Activated T-helper 2 cell treated with anti-CD3 and anti-CD28 coated beads, Interferon-gamma antibody, Interleukin-2, Interleukin-4, amounts not matched to agents 10 μg/mL and 5 μg/mL and 100 μg/mL, durations not matched to agents 14 hours and 24 hours and 36 hours (primary cell): Measurements from ENCODE around the gene SLC2A2. TPM values are rescaled to one million over a fixed set of nuclear protein-coding genes. Genes with fewer than 3 reads are reported as not detected.

Experiments
- DNase-seq: peaks from one replicate; pipeline ENCODE4 v3.0.0; 2021; ENCODE audit warnings: low spot score
- H3K27ac Mint-ChIP-seq: one replicate; pipeline ENCODE4 v1.8.0; 2021; ENCODE audit warnings: mixed read lengths
- H3K27me3 Mint-ChIP-seq: one replicate; pipeline ENCODE4 v1.8.0; 2021; ENCODE audit warnings: low read depth, mixed read lengths
- H3K36me3 Mint-ChIP-seq: one replicate; pipeline ENCODE4 v1.8.0; 2021; ENCODE audit warnings: low read depth, mixed read lengths
- H3K4me1 Mint-ChIP-seq: one replicate; pipeline ENCODE4 v1.8.0; 2021; ENCODE audit warnings: low read depth, mixed read lengths
- H3K4me3 Mint-ChIP-seq: one replicate; pipeline ENCODE4 v1.8.0; 2021; ENCODE audit warnings: low read depth, mild to moderate bottlenecking, moderate library complexity, mixed read lengths
- H3K9me3 Mint-ChIP-seq: one replicate; pipeline ENCODE4 v1.8.0; 2021; ENCODE audit warnings: mixed read lengths
- intact Hi-C: fragments of 100-400 bp; cut with micrococcal nuclease; formaldehyde crosslinking; loops from one replicate; pipeline ENCODE4 v1.15.1; 2023
- total RNA-seq: library from RNA; stranded (reverse); gene quantifications from 2 replicates; pipeline ENCODE4 v1.2.3, GENCODE V29; 2022

Gene SLC2A2
- total RNA-seq, 1 donor from 2014 or later, result not detected

DNA sequence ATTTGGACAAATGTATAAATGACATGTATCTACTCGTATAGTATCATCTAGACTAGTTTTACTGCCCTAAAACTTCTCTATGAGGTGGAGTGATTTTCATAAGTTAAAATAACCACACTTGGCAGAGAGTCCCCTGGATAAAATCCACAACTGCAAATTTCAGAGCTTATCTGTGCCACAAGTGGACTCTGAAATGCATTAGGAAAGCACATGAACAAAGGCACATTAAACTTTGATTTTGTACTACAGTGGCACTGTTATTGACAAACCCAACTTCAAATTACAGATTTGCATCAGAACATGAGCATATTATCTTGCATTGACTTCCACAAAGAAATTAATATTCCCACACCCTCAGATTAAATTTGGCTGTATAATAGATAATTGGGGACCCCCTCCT lies 60.0 kb downstream of the SLC2A2 start:
- Mint-ChIP-seq H3K4me1 (no peaks in the 10 kb centered on the region), H3K27me3 (peaks cover 20% of the 10 kb centered on the region), H3K27ac (no peak overlapping the region), H3K9me3 (no peaks in the 10 kb centered on the region), H3K36me3 (no peaks in the 10 kb centered on the region), H3K4me3 (no peak overlapping the region)
- intact Hi-C loops, result loop anchor here (10.0 kb wide), 1 partner anchor 218 kb away; no protein-coding TSS in a partner anchor
- no peak for DNase-seq

DNA sequence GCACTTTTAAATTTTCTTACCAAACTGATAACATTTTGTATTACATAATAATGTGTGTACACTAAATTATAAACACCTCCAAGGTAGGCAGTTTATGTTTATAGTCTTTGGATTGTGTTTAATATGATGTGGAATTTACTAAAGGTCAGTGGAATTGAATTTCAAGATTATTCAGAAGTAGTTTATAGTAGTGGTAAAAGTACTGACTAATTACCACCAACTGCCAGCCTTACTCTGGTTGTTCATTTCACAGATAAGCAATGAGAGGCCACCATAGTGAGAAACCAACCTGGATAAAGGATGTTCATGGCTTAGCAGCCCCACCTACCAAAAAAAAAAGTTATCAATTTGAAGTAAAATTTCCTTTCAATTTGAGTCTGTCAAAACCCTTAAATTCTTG lies 64.1 kb downstream of the SLC2A2 start:
- Mint-ChIP-seq H3K4me1 (no peaks in the 10 kb centered on the region), H3K36me3 (no peaks in the 10 kb centered on the region), H3K27me3 (peaks cover 29% of the 10 kb centered on the region), H3K9me3 (no peaks in the 10 kb centered on the region), H3K4me3 (no peak overlapping the region), H3K27ac (no peak overlapping the region)
- DNase-seq, result no peak
- intact Hi-C loops, result loop anchor here (5.0 to 10.0 kb wide), 3 partner anchors 222 to 685 kb away; no protein-coding TSS in a partner anchor

DNA sequence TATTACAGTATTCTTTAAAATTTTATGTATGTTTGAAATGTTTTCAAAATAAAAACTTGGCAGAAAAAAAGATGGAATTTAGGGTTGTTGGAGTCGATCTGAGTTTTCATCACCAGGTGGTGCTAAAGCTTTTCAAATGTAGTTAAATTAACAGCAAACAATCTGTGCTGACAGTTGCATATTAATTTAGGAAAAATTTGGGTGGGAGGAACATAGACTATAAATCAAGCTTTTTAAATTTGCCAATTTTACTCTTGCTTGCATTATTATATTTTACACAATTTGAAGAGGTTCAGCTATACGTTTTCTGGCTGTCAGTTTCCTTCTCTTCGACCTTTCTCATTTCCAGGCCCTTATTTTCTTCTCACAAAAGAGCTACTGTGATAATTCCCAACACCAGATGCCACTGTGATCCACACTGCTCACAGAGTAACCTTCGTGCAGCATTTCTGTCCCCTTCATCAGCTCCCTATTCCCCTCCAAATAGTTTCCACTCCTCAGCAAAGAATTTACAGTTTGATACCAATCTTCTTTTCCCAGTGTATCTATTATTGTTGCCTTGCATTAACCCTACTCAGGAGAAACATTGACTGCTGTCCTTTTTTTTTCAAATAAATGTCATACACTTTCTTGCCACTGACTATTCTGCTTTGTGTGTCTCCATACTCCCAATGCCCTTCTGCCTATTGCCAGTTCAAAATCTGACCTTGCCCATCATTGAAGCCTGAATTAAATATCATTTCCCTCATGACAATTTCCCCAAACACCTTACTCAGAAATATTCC lies 64.7 kb downstream of the SLC2A2 start:
- Mint-ChIP-seq H3K27me3 (peaks cover 24% of the 10 kb centered on the region), H3K4me3 (no peak overlapping the region), H3K4me1 (no peaks in the 10 kb centered on the region), H3K9me3 (no peaks in the 10 kb centered on the region), H3K36me3 (no peaks in the 10 kb centered on the region), H3K27ac (no peak overlapping the region)
- no peak for DNase-seq
- intact Hi-C loops, result loop anchor here (2.0 to 10.0 kb wide), 4 partner anchors 223 to 811 kb away; no protein-coding TSS in a partner anchor

DNA sequence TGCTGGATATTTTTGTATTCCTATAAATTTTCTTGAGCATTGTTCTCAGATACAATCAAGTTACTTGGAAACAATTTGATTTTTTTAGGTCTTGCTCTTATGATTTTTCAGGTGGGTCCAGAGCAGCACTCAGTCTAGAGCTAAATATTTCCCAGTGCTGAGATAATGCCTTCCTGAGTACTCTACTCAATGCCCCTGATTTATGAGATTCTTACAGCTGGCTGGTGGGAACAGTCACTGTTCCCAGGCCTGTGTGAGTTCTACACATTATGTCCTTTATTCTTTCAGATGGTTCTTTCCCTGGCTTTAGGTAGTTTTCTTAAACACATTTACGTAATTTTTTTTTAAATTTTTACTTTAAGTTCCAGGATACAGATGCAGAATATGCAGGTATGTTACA lies 67.1 kb downstream of the SLC2A2 start:
- H3K27me3 Mint-ChIP-seq, result peaks cover 30% of the 10 kb centered on the region
- no peak overlapping the region for H3K4me3 Mint-ChIP-seq
- H3K9me3 Mint-ChIP-seq, result no peaks in the 10 kb centered on the region
- H3K36me3 Mint-ChIP-seq, result no peaks in the 10 kb centered on the region
- no peak overlapping the region for H3K27ac Mint-ChIP-seq
- DNase-seq, result no peak
- no peaks in the 10 kb centered on the region for H3K4me1 Mint-ChIP-seq
- intact Hi-C loops, result no loop called here

DNA sequence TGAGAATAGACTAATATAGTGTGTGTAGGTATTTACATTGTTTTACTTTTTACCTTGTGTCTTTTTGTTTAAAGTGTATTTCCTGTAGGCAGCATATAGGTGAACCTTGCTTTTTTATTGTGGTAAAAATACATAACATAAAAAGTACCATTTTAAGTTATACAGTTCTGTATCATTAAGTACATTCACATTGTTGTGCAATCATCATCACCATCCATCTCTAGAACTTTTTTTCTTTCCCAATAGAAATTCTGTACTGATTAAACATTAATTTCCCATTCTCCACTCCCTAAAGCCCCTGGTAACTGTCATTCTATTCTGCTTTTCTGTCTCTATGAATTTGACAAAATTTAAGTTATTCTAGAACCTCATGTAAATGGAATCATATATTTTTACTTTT lies 69.9 kb downstream of the SLC2A2 start:
- H3K4me3 Mint-ChIP-seq, result no peak overlapping the region
- H3K4me1 Mint-ChIP-seq, result no peaks in the 10 kb centered on the region
- peaks cover 28% of the 10 kb centered on the region for H3K27me3 Mint-ChIP-seq
- no peak overlapping the region for H3K27ac Mint-ChIP-seq
- no peaks in the 10 kb centered on the region for H3K36me3 Mint-ChIP-seq
- DNase-seq, result no peak
- intact Hi-C loops, result no loop called here
- H3K9me3 Mint-ChIP-seq, result no peaks in the 10 kb centered on the region

DNA sequence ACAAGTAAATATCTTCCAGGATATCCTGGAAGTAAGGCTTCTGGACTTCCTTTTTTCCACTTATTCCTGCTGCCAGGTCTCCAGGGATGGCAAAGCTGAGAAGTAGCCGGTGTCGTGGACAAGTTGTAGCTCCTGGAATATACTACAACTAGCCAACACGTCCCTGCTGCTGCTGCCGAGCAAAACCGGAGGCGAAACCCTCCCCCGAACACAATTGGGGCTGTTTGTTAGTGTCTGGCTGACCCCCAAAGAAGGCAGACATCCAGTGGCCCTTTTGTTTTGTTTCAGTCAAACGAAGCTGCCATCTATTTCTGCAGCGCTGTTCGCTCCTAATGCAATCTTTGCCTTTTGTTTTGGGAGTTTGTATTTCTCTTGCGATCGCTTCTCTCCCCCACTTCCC lies 72.8 kb downstream of the SLC2A2 start:
- Mint-ChIP-seq H3K9me3 (no peaks in the 10 kb centered on the region), H3K27ac (no peak overlapping the region), H3K27me3 (peaks cover 20% of the 10 kb centered on the region), H3K36me3 (no peaks in the 10 kb centered on the region), H3K4me1 (no peaks in the 10 kb centered on the region), H3K4me3 (no peak overlapping the region)
- intact Hi-C loops, result no loop called here
- no peak for DNase-seq

GRCh38 chr3:170953229-170953628 lies 73.3 kb downstream of the SLC2A2 start:
- Mint-ChIP-seq H3K4me3 (no peak overlapping the region), H3K4me1 (no peaks in the 10 kb centered on the region), H3K27me3 (peaks cover 19% of the 10 kb centered on the region), H3K36me3 (no peaks in the 10 kb centered on the region), H3K27ac (no peak overlapping the region), H3K9me3 (no peaks in the 10 kb centered on the region)
- DNase-seq, result no peak
- intact Hi-C loops, result no loop called here

GRCh38 chr3:170949211-170949610 lies 77.3 kb downstream of the SLC2A2 start:
- no peak overlapping the region for H3K27ac Mint-ChIP-seq

DNA sequence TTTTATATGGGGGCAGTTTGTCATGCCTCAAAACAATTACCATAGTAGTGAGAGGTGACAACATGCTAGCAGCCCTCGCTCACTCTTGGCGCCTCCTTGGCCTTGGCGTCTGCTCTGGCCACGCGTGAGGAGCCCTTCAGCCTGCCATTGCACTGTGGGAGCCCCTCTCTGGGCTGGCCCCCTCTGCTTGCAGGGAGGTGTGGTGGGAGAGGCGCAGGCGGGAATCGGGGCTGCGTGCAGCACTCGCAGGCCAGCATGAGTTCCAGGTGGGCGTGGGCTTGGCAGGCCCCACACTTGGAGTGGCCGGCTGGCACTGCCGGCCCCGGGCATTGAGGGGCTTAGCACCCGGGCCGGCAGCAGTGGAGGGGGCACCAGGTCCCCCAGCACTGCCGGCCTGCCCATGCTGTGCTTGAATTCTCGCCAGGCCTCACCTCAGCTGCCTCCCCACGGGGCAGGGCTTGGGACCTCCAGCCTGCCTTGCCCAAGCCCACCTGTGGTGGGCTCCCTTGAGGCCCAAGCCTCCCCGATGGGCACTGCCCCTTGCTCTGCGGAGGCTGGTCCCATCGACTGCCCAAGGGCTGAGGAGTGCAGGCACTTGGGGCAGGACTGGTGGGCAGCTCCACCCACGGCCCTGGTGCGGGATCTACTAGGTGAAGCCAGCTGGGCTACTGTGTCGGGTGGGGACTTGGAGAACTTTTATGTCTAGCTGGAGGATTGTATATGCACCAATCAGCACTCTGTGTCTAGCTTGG lies 79.3 kb downstream of the SLC2A2 start:
- H3K36me3 Mint-ChIP-seq, result no peaks in the 10 kb centered on the region
- DNase-seq, result no peak
- H3K4me3 Mint-ChIP-seq, result no peak overlapping the region
- peaks cover 14% of the 10 kb centered on the region for H3K27me3 Mint-ChIP-seq
- H3K4me1 Mint-ChIP-seq, result no peaks in the 10 kb centered on the region
- no peak overlapping the region for H3K27ac Mint-ChIP-seq
- H3K9me3 Mint-ChIP-seq, result no peaks in the 10 kb centered on the region
- intact Hi-C loops, result no loop called here

More at GRCh38 chr3:170949211-170949610, 77.3 kb downstream of the SLC2A2 start:
- no peak overlapping the region for H3K4me3 Mint-ChIP-seq
- no peak for DNase-seq
- intact Hi-C loops, result no loop called here
- H3K36me3 Mint-ChIP-seq, result no peaks in the 10 kb centered on the region
- H3K4me1 Mint-ChIP-seq, result no peaks in the 10 kb centered on the region
- no peaks in the 10 kb centered on the region for H3K9me3 Mint-ChIP-seq
- peaks cover 14% of the 10 kb centered on the region for H3K27me3 Mint-ChIP-seq

Other genes starting within 250 kb of the SLC2A2 start
- gene RPL22L1, start 156.5 kb downstream of the SLC2A2 start, total RNA-seq, result 165 and 173 TPM in 2 replicates
- gene EIF5A2, start 118.1 kb downstream of the SLC2A2 start, total RNA-seq, result 9.8 and 10.8 TPM in 2 replicates